Uterus (tissue), 4 donors: Measurements from ENCODE around the gene SENP5. TPM values are rescaled to one million over a fixed set of nuclear protein-coding genes. Genes with fewer than 3 reads are reported as not detected.

ENCODE experiments used
- DNase-seq, 2 donors: peaks; one replicate each; pipeline ENCODE4 v3.0.0-alpha.2; 2019 to 2020
- H3K27ac ChIP-seq, 2 donors: fragments of 200-600 bp; sonication (generic); 1 replicate in 1 of 2; 2 replicates in 1 of 2; pipeline ENCODE4 v1.5.1; 2016 to 2018
- H3K27me3 ChIP-seq, 2 donors: fragments of 200-600 bp; sonication (generic); one replicate each; pipeline ENCODE4 v1.5.1; 2018 to 2019; ENCODE audit warnings: control low read depth in 1 of 2
- H3K36me3 ChIP-seq, 2 donors: fragments of 200-600 bp; sonication (generic); one replicate each; pipeline ENCODE4 v1.5.1; 2019; ENCODE audit warnings: control low read depth in 1 of 2
- H3K4me1 ChIP-seq, 2 donors: fragments of 200-600 bp; sonication (generic); one replicate each; pipeline ENCODE4 v1.5.1; 2018 to 2019; ENCODE audit warnings: control low read depth in 1 of 2
- H3K4me3 ChIP-seq, 2 donors: fragments of 200-600 bp; sonication (generic); 1 replicate in 1 of 2; 2 replicates in 1 of 2; pipeline ENCODE4 v1.5.1; 2018 to 2019; ENCODE audit warnings: mild to moderate bottlenecking in 1 of 2
- H3K9me3 ChIP-seq, 2 donors: fragments of 200-600 bp; sonication (generic); one replicate each; pipeline ENCODE4 v1.5.1; 2019; ENCODE audit warnings: control low read depth in 1 of 2
- POLR2A ChIP-seq, 2 donors: fragments of 450-650 bp; IDR thresholded peaks; one replicate each; pipeline ENCODE4 v1.6.1; 2016; ENCODE audit warnings: antibody characterized with exemption in 2 of 2, mild to moderate bottlenecking in 1 of 2, moderate library complexity in 1 of 2
- intact Hi-C: fragments of 100-400 bp; cut with DNase I; formaldehyde crosslinking; loops from one replicate; pipeline ENCODE4 v1.15.1; 2023; ENCODE audit warnings: low total_unique reads
- total RNA-seq, 4 donors: library from RNA; depleted of rRNA in 3 of 4; stranded (reverse); fragments of >200 nt in 3 of 4; gene quantifications; one replicate each; pipeline versions ENCODE4 v1.1.0 to v1.2.4, GENCODE V29; 2014 to 2023
- TF ChIP-seq, protein P1 (sequence below), 4 experiments: fragments of 200-600 bp in 2 of 4; fragments of 450-650 bp in 2 of 4; sonication (generic) in 2 of 4; IDR thresholded peaks; one replicate each; pipeline ENCODE4 v1.5.1; 2016 to 2019; ENCODE audit warnings: antibody characterized with exemption in 4 of 4, mild to moderate bottlenecking in 2 of 4, moderate library complexity in 1 of 4
- donor health status: DM: yes; HTN: yes; CAD: no.

SENP5 gene
- total RNA-seq, 4 donors from 2014 or later: 31.8 to 130 (median 59.6) TPM

DNA sequence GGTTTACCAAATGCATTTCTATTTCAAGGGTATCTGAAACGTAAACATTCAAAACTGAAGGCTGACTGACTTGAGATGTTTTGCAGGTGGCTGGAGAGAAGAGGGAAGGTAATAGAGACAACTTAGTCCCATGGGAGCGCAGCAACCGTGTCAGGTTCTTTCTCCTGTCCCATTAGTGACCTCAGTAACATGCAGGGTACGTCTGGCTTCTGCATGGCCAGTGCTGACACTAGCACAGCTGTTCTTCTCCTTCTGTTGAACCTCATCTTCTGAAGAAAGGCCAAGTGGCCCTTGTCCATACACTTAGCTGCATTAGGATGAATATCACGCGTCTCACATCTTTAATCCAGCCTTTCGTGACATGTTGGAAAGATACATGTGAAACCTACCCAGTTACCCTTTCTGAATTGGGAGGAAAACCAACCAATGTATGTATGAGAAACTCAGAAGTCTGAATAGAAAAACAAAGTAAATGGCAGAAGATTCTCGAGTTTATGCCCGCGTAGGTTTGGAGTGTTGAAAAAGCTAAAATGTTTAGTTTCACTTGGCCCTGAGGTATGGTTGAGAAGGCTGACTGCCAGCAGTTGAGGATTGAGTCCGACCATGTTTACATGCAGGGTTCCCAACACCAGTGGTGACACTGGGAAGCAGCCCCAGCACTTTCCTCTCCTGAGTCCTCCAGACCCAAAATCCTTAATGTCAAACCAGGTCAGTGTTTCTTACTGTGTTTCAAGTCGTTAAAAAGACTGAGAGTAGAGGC, 64.3 kb downstream of the SENP5 start:
- TF ChIP-seq POLR2A (IDR thresholded peaks at IDR 0.05): no peak
- TF ChIP-seq, protein P1, sequence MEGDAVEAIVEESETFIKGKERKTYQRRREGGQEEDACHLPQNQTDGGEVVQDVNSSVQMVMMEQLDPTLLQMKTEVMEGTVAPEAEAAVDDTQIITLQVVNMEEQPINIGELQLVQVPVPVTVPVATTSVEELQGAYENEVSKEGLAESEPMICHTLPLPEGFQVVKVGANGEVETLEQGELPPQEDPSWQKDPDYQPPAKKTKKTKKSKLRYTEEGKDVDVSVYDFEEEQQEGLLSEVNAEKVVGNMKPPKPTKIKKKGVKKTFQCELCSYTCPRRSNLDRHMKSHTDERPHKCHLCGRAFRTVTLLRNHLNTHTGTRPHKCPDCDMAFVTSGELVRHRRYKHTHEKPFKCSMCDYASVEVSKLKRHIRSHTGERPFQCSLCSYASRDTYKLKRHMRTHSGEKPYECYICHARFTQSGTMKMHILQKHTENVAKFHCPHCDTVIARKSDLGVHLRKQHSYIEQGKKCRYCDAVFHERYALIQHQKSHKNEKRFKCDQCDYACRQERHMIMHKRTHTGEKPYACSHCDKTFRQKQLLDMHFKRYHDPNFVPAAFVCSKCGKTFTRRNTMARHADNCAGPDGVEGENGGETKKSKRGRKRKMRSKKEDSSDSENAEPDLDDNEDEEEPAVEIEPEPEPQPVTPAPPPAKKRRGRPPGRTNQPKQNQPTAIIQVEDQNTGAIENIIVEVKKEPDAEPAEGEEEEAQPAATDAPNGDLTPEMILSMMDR (IDR thresholded peaks at IDR 0.05): no peak
- DNase-seq: no peak
- no peaks in the 10 kb centered on the region for H3K4me1 ChIP-seq
- H3K36me3 ChIP-seq: no peaks in the 10 kb centered on the region
- H3K27ac ChIP-seq: no peak overlapping the region
- no peaks in the 10 kb centered on the region for H3K9me3 ChIP-seq
- no peaks in the 10 kb centered on the region for H3K27me3 ChIP-seq
- H3K4me3 ChIP-seq: no peak overlapping the region
- intact Hi-C loops: no loop called here

DNA sequence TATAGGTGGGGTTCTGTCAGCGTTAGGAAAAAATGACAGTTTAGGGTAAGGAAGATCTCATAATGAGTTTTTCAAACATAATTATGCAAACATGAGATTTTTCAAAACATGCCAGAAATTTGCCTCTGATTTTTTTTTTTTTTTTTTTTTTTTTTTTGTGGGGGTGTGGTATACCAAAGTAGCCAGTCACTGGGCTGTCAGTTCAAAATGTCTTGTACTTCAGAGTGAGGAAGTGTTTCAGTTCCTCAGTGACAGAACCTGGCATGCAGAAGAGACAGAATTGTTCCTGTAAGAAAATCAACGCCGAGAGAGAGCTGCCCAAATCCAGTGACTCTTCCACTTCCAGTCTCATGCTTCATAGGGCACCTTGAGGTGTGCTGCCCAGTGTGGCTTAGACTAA, 64.9 kb downstream of the SENP5 start:
- no peak overlapping the region for H3K4me3 ChIP-seq
- intact Hi-C loops: no loop called here
- no peaks in the 10 kb centered on the region for H3K4me1 ChIP-seq
- no peaks in the 10 kb centered on the region for H3K36me3 ChIP-seq
- DNase-seq: no peak
- no peaks in the 10 kb centered on the region for H3K27me3 ChIP-seq
- H3K9me3 ChIP-seq: no peaks in the 10 kb centered on the region
- H3K27ac ChIP-seq: no peak overlapping the region
- TF ChIP-seq, protein P1 (IDR thresholded peaks at IDR 0.05): no peak
- TF ChIP-seq POLR2A (IDR thresholded peaks at IDR 0.05): no peak

DNA sequence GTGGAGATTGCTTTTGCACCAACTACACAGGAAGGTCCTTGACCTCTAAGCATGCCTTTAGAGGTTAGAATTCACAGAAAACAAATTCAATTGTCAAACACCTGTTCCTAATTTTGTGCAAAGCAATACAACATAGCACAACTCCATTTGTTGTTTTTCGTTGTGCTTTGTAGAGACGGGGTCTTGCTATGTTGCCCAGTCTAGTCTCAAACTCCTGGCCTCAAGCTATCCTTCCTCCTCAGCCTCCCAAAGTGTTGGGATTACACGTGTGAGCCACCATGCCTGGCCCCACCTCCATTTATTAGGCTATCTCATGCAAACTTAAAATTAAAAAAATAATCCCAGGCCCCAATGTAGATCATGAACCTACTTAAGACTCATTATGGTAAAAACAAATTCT, 68.6 kb downstream of the SENP5 start:
- Histone ChIP-seq H3K4me1 (no peaks in the 10 kb centered on the region), H3K27ac (no peak overlapping the region), H3K4me3 (no peak overlapping the region), H3K36me3 (no peaks in the 10 kb centered on the region), H3K27me3 (no peaks in the 10 kb centered on the region), H3K9me3 (no peaks in the 10 kb centered on the region)
- DNase-seq: no peak
- intact Hi-C loops: no loop called here
- no peak for TF ChIP-seq POLR2A (IDR thresholded peaks at IDR 0.05)
- TF ChIP-seq, protein P1 (IDR thresholded peaks at IDR 0.05): no peak

DNA sequence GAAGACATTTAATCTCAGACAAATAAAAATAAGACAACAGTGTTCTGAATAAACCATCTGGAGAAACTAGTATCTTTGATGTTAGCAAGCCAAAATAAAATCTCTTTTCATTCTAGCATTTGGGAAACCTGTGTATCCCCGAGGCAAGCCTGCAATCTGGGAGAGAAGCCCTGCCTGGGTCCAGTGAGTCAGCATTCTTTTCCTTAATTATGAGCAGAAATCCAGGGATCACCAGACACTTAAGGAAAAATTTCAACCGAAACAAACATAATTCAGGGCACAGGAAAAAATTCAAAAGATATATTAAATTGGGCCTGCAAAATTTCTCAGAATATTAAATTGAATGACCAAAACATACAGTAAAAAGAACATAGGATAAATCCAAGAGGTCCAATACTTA, 70.4 kb downstream of the SENP5 start:
- no peaks in the 10 kb centered on the region for H3K27me3 ChIP-seq
- no peaks in the 10 kb centered on the region for H3K9me3 ChIP-seq
- H3K4me1 ChIP-seq: no peaks in the 10 kb centered on the region
- no peak overlapping the region for H3K27ac ChIP-seq
- intact Hi-C loops: no loop called here
- no peaks in the 10 kb centered on the region for H3K36me3 ChIP-seq
- TF ChIP-seq, protein P1 (IDR thresholded peaks at IDR 0.05): no peak
- no peak for TF ChIP-seq POLR2A (IDR thresholded peaks at IDR 0.05)
- no peak for DNase-seq
- no peak overlapping the region for H3K4me3 ChIP-seq

DNA sequence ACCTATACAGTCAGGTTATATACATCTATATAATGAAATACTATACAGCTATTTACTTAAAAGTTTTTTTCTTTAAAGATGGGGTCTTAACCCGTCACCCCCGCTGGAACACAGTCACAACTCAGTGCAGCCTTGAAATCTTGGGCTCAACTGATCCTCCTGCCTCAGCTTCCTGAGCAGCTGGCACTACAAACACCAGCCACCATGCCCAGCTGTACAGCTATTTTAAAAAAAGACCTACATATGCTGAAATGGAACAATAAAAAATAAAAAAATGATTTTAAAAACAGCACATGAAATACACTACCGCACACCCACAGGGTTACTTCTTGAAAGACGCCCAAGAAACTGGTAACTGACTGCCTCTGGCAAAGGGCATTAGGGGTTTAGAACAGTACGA, 70.9 kb downstream of the SENP5 start:
- Histone ChIP-seq H3K27me3 (no peaks in the 10 kb centered on the region), H3K4me1 (no peaks in the 10 kb centered on the region), H3K9me3 (no peaks in the 10 kb centered on the region), H3K4me3 (no peak overlapping the region), H3K27ac (no peak overlapping the region), H3K36me3 (no peaks in the 10 kb centered on the region)
- DNase-seq: no peak
- intact Hi-C loops: no loop called here
- TF ChIP-seq, protein P1 (IDR thresholded peaks at IDR 0.05): no peak
